ENCODE results near the gene TPI1. TPM values are rescaled to one million over a fixed set of nuclear protein-coding genes. Genes with fewer than 3 reads are reported as not detected.

Gene TPI1
- total and polyA plus RNA-seq, 2 of the 8 experiments (the other 6 are each of a cell fraction or from before 2014, with no cell fraction given), result 910 to 3,018 TPM

DNA sequence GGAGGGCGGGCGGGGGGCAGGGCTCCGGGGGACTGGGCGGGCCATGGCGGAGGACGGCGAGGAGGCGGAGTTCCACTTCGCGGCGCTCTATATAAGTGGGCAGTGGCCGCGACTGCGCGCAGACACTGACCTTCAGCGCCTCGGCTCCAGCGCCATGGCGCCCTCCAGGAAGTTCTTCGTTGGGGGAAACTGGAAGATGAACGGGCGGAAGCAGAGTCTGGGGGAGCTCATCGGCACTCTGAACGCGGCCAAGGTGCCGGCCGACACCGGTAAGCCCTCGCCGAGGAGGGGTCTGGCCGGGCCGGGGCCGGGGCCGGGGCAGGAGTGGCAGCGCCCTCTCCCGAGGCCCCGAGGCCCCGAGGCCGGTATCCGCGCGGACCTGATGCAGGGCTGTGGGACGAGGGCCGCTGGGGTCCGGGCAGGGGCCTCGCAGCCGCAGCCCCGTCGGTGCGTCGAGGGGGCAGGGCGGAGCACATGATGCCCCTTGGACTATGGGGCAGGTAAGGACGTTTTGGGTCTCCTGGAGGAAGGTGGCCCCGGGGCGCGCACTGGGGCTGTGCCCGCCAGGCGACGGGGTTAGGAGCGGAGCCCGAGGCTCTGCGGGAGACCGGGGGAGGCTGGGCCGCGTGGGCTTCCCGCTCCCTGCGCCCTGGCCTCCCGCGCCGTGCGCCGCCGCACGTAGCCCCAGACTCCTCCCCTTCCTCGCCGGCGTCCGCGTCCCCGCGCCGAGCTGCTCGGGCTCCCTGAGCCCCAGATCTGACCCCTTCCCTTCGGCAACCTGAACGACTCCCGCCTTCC is at the start of gene TPI1 (continued):
- TF ChIP-seq RXRA (IDR thresholded peaks at IDR 0.05; ENCODE audit: insufficient read depth, low read depth, low read length) (no peak), E2F6 (IDR thresholded peaks at IDR 0.05) (peak; percentile 43; the same call in 1 of the 2 replicates), MAFK (IDR thresholded peaks at IDR 0.05; ENCODE audit: low read depth, low read length) (no peak), SP4 (IDR thresholded peaks at IDR 0.05; ENCODE audit: low read length) (no peak; the same call in 1 of the 2 replicates), TAF7 (optimal IDR thresholded peaks at IDR 0.05; ENCODE audit: borderline replicate concordance, low read depth, low read length) (peak; percentile 96), GTF2F1 (IDR thresholded peaks at IDR 0.05; ENCODE audit: borderline replicate concordance, low read depth, low read length) (peak; percentile 93), NRF1 (IDR thresholded peaks at IDR 0.05; ENCODE audit: low read depth, low read length) (no peak), JUND (IDR thresholded peaks at IDR 0.05; ENCODE audit: low read length) (no peak), HDAC2 (IDR thresholded peaks at IDR 0.05; ENCODE audit: borderline replicate concordance in 1 of 2, low read depth in 2 of 2, low read length in 2 of 2) (0 out of 4 replicates have a peak, but pooled peaks of 1 of the 2 experiments have one; percentile 58), SUZ12 (IDR thresholded peaks at IDR 0.05; ENCODE audit: low read length) (no peak), TAF1 (IDR thresholded peaks at IDR 0.05; ENCODE audit: low read depth, low read length) (peak; percentile 97), CREB1 (IDR thresholded peaks at IDR 0.05) (no peak), RNF2 (IDR thresholded peaks at IDR 0.05; ENCODE audit: borderline replicate concordance, low read depth, low read length, missing control alignments, poor library complexity, severe bottlenecking) (no peak), KDM5A (IDR thresholded peaks at IDR 0.05; ENCODE audit: low read length) (no peak), SIN3A (conservative IDR thresholded peaks at IDR 0.05 in 1 of 2, IDR thresholded peaks at IDR 0.05 in 1 of 2; ENCODE audit: low read depth in 1 of 2, low read length in 2 of 2) (peak in 1 of 2 experiments; percentile 11; a peak in 1 of 4 replicates), CTBP2 (IDR thresholded peaks at IDR 0.05; ENCODE audit: borderline replicate concordance, insufficient read depth, insufficient read length, low read length) (no peak), ATF3 (IDR thresholded peaks at IDR 0.05; ENCODE audit: insufficient read depth, low read depth, low read length) (no peak), TBP (IDR thresholded peaks at IDR 0.05; ENCODE audit: low read depth, low read length) (peak; percentile 96)
- TF ChIP-seq, protein P1, sequence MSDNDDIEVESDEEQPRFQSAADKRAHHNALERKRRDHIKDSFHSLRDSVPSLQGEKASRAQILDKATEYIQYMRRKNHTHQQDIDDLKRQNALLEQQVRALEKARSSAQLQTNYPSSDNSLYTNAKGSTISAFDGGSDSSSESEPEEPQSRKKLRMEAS (IDR thresholded peaks at IDR 0.05), result peak; percentile 52; the same call in 1 of the 2 replicates

All from H1 (cell line).